ENCODE results near the gene ZNF362. TPM values are rescaled to one million over a fixed set of nuclear protein-coding genes. Genes with fewer than 3 reads are reported as not detected.
"Not testable (repeated sequence)": the region's sequence is repeated elsewhere in the genome, so short reads cannot be mapped to it uniquely, and the experiment has no call there.

The ZNF362 gene
- total RNA-seq, 1 donor, result 13.4 TPM

- no peaks in the 10 kb centered on the region for H3K79me2 ChIP-seq (ENCODE audit: insufficient read depth, low read length)
- no peaks in the 10 kb centered on the region for H3K36me3 ChIP-seq (ENCODE audit: insufficient read depth, low read length)
- no peak overlapping the region for H3K27ac ChIP-seq (ENCODE audit: low read depth, low read length)
- no peak for TF ChIP-seq CTCF (IDR thresholded peaks at IDR 0.05; ENCODE audit: extremely low read depth, low read depth, low read length)
- DNase-seq (ENCODE audit: insufficient read length, low spot score, missing footprints), result peak; percentile 77
- H3K4me1 ChIP-seq (ENCODE audit: insufficient read depth, low read length), result no peaks in the 10 kb centered on the region
- peak overlapping the region; percentile 35 for H3K4me3 ChIP-seq (ENCODE audit: insufficient read depth, low read length)
- H2AFZ ChIP-seq (ENCODE audit: low read length), result peak overlapping the region; percentile 59
- H3K27me3 ChIP-seq (ENCODE audit: insufficient read depth, low read length), result peaks cover 12% of the 10 kb centered on the region
- no peaks in the 10 kb centered on the region for H3K9me3 ChIP-seq (ENCODE audit: low read depth, low read length)
- no peak overlapping the region for H3K4me2 ChIP-seq (ENCODE audit: insufficient read depth, low read length)
- H4K20me1 ChIP-seq (ENCODE audit: insufficient read depth, low read length), result no peaks in the 10 kb centered on the region
Observed at GRCh38 chr1:33306653-33307493, 50.6 kb downstream of the ZNF362 start.

DNA sequence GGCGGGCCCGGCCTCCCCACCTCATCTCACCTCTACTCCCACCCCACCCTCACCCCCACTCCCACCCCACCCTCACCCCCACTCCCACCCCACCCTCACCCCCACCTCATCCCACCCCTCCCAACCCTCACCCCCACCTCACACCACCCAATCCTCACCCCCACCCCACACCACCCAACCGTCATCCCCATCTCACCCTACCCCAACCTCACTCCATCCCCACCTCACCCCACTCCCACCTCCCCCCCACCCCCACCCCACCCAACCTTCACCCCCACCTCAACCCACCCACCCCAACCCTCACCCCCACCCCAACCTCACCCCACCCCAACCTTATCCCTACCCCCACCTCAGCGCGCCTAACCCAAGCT lies 51.2 kb downstream of the ZNF362 start:
- TF ChIP-seq CTCF (IDR thresholded peaks at IDR 0.05; ENCODE audit: extremely low read depth, low read depth, low read length), result no peak
- Histone ChIP-seq H3K27ac (ENCODE audit: low read depth, low read length) (no peak overlapping the region), H4K20me1 (ENCODE audit: insufficient read depth, low read length) (no peaks in the 10 kb centered on the region)

DNA sequence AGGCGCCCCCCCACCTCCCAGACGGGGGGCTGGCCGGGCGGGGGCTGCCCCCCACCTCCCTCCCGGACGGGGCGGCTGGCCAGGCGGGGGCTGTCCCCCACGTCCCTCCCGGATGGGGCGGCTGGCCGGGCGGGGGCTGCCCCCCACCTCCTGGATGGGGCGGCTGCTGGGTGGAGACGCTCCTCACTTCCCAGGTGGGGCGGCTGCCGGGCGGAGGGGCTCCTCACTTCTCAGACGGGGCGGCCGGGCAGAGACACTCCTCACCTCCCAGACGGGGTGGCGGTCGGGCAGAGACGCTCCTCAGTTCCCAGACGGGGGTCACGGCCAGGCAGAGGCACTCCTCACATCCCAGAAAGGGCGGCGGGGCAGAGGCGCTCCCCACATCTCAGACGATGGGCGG lies 53.1 kb downstream of the ZNF362 start:
- H3K79me2 ChIP-seq (ENCODE audit: insufficient read depth, low read length); H3K27ac ChIP-seq (ENCODE audit: low read depth, low read length); DNase-seq (ENCODE audit: insufficient read length, low spot score, missing footprints); H3K9me3 ChIP-seq (ENCODE audit: low read depth, low read length); H3K36me3 ChIP-seq (ENCODE audit: insufficient read depth, low read length); H3K4me3 ChIP-seq (ENCODE audit: insufficient read depth, low read length); H3K4me2 ChIP-seq (ENCODE audit: insufficient read depth, low read length); H3K4me1 ChIP-seq (ENCODE audit: insufficient read depth, low read length); H4K20me1 ChIP-seq (ENCODE audit: insufficient read depth, low read length); H2AFZ ChIP-seq (ENCODE audit: low read length): not testable (repeated sequence)
- H3K27me3 ChIP-seq (ENCODE audit: insufficient read depth, low read length), result peaks cover 12% of the 10 kb centered on the region

More for the DNA sequence above, 51.2 kb downstream of the ZNF362 start:
- Histone ChIP-seq H3K4me3 (ENCODE audit: insufficient read depth, low read length) (no peak overlapping the region), H3K36me3 (ENCODE audit: insufficient read depth, low read length) (no peaks in the 10 kb centered on the region), H3K4me1 (ENCODE audit: insufficient read depth, low read length) (no peaks in the 10 kb centered on the region), H3K4me2 (ENCODE audit: insufficient read depth, low read length) (no peak overlapping the region), H2AFZ (ENCODE audit: low read length) (no peak overlapping the region), H3K9me3 (ENCODE audit: low read depth, low read length) (no peaks in the 10 kb centered on the region), H3K27me3 (ENCODE audit: insufficient read depth, low read length) (peaks cover 12% of the 10 kb centered on the region), H3K79me2 (ENCODE audit: insufficient read depth, low read length) (no peaks in the 10 kb centered on the region)
- peak; percentile 43 for DNase-seq (ENCODE audit: insufficient read length, low spot score, missing footprints)

DNA sequence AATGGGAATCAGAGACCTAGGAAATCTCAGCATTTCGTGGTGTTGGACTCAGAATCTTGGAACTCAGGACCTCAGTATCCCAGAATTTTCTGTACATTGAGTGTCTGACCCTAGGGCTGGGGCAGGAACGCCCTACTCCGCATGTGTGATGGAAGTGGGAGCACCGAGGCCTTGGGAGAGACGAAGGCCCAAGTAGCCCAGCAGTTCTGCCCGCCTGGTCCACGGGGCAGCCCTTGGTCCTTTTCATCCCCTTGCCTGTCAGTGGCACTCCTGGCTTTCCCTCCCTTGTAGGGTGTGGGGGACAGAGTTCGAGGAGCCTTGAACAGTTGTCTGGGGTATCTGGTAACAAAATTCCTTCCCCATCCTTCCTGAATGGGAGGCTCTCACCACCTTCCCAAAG lies 54.4 kb downstream of the ZNF362 start:
- Histone ChIP-seq H3K36me3 (ENCODE audit: insufficient read depth, low read length) (no peaks in the 10 kb centered on the region), H3K4me1 (ENCODE audit: insufficient read depth, low read length) (no peaks in the 10 kb centered on the region), H3K4me3 (ENCODE audit: insufficient read depth, low read length) (no peak overlapping the region), H3K27me3 (ENCODE audit: insufficient read depth, low read length) (peaks cover 12% of the 10 kb centered on the region), H2AFZ (ENCODE audit: low read length) (no peak overlapping the region), H3K9me3 (ENCODE audit: low read depth, low read length) (no peaks in the 10 kb centered on the region), H3K4me2 (ENCODE audit: insufficient read depth, low read length) (no peak overlapping the region), H3K27ac (ENCODE audit: low read depth, low read length) (no peak overlapping the region), H4K20me1 (ENCODE audit: insufficient read depth, low read length) (no peaks in the 10 kb centered on the region), H3K79me2 (ENCODE audit: insufficient read depth, low read length) (no peaks in the 10 kb centered on the region)
- DNase-seq (ENCODE audit: insufficient read length, low spot score, missing footprints), result peak; percentile 57
- no peak for TF ChIP-seq CTCF (IDR thresholded peaks at IDR 0.05; ENCODE audit: extremely low read depth, low read depth, low read length)

Measured in osteoblast (primary cell).